ENCODE data around the gene IGFL3.
A peak's percentile ranks its signal among the peaks of the same experiment; 100 is the strongest.
"Not testable (repeated sequence)": the region's sequence is repeated elsewhere in the genome, so short reads cannot be mapped to it uniquely, and the experiment has no call there.

The IGFL3 gene

DNA sequence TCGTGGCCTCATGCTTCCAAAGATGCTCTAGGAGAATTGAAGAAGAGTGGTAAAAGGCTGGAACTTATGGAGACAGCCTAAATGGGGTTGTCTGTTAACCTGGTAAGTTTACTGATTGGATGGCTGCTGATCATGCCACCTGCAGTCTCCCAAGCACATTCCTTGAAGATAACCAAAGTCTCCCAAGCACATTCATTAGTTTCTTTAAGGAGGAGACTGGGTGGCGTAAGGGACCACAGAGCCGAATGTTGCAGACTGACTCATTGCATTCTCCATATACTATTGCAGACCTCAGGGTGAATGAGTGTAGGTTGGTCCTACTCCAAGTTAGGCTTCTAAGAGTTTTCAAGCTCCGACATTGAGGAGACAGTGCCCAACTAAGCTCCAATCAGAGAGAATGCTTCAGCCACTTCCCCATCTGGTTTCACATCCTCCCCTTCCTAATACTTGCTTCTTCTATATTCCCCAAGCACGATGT, at the start of gene IGFL3:
TSS of gene IGFL3 (minus strand) at position 51 of the 478 bp plus-strand sequence. CDS start at position 12, 39 bp downstream.
- DNase-seq = no peak

DNA sequence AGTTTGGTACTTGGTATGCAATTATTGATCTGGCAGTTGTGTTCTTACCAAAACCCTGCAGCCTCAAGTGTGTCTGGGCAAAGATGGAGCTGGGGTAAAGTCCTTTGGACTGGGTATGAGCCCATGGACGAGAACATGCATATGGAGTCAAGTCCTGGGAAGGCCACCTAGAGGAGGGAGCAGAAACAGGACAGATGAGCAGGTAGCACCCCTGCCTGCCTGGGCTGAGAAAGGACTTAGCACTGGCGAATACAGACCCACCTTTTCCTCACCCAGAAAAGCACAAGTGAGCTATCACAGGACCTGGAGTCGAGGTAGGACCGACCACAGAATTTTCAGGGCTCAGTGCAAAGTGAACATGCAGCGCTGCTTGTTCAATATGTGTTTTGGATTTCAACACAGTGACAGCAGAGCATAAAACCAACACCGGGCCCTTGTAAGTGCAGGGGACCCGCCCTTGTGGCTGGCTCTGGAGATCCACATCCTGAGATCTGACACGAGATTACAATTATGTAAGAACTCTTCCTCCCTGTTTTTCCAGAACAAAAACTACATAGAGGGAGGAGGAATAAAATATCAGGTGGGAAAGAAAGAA, 49.5 kb upstream of the IGFL3 start:
- no peak for DNase-seq

DNA sequence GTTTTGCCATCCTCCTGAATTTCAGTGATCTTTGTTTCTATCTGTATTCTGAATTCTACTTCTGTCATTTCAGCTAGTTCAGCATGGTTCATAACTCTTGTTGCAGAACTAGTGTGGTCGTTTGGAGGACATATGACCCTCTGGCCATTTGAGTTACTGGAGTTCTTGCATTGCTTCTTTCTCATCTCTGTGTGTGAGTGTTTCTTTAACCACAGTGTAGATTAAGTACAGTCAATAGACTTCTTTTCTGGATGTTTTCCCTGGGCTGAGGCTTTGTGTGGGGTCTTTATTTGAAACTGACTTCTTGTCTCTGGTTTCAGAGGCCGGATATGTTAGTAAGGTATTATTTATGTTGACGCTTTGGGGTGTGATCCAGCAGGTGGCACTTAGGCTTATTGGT, 38.2 kb upstream of the IGFL3 start:
- DNase-seq = no peak

GRCh38 chr19:46161642-46162257, 37.3 kb upstream of the IGFL3 start:
- not testable (repeated sequence) for DNase-seq

DNA sequence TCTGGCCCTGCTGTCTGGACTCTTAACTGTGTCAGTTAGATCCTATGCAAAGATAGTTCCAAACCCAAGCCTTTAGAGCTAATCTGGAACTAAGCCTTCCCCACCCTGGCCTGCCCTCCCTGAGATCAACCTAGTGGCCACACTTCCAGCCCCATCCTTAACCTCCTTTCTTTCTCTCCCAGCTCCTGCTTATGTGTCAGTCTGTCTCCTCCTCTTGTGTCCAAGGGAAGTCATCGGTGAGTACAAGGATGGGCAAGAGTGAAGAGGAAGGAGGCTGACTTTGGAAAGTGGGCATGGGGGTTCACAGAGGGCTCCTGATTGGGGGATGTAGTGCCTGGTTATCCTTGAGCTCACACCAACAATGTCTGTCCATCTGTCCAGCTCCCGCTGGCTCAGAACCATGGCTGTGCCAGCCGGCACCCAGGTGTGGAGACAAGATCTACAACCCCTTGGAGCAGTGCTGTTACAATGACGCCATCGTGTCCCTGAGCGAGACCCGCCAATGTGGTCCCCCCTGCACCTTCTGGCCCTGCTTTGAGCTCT, 35.8 kb upstream of the IGFL3 start:
- no peak for DNase-seq

GRCh38 chr19:46159418-46160232, 35.1 kb upstream of the IGFL3 start:
- no peak for DNase-seq

DNA sequence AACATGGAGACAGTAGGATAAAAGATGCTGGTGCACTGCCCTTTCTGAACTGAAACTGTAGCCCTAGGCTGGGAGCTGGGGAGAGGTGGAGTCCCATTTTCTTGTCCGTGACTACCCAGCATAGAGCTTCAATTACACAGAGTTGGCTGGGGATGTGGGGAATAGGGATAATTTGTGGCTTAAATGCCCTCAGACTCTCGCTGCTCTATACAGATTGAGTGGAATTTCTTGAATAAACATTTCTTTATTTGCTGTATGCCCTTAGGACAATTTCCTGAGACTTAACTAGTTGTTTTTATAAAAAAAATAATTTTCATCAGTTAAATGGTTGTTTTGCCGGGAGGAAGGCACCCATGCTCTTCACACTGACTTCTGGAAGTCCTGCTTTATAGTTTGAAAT, 30.7 kb upstream of the IGFL3 start:
- no peak for DNase-seq

DNA sequence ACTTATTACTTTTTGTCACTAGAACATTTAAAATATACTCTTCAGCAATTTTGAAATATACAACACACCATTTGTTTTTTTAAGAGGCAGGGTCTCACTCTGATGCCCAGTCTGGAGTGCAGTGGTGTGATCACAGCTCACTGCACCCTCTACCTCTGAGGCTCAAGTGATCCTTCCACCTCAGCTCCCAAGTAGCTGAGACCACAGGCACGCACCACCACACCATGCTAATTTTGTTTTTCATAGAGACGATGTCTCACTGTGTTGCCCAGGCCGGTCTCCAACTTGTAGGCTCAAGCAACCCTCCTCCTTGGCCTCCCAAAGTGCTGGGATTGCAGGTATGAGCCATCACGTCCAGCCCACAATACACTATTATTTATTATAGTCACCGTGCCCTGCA, 26.1 kb upstream of the IGFL3 start:
- DNase-seq = no peak

DNA sequence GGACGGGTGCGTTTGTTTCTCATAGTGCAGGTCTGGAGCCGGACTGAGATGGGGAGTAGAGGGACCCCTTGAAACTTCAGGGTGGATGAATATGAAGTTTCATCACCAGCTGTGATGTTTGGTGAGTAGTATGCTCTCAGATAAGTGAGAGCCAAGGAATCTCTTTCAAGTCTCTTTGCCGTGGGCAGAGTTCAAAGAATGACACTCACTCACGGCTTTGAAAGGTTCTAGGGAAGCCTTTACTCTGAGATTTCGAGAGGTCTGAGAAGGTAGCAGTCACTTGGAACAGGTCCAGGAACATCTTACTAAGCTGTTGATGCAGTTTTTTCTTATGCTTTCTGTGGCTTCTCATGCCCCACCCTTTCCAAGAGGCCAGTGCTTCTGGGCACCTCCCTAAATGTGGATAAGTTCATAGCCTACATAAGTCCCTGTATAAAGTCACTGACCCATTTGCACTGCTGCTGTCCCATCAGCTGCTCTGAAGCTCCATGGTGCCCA, 23.4 kb upstream of the IGFL3 start, which contains the start of gene IGFL2:
TSS of gene IGFL2 (plus strand) at position 448 of the 498 bp plus-strand sequence. CDS start at position 489, 41 bp downstream.
- no peak for DNase-seq

DNA sequence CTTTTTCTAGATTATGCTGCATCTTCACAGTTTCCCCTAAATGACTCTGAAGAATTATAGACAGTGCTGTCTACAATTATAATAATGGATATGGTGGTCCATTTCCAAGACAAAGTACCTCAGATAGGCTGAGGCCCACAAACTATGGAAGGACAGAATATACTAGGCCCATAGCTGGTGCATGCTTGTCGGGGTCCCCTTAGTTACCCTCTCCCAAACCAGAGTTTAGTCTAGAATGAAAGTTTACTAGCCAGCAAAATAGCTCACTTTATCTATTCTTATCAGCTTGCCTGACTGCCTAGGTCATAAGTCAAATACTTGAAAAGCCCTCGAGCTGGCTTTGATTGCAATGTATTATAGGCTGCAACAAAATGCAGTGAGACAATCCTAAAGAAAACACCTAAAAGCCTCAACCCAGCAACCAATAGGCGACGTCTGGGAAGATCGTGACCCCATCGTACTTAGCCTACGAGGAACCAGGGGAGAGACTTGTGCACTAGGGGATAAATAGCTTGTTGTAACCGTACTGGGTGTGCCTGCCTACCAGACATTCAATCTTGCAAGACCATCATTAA, 22.8 kb upstream of the IGFL3 start:
- no peak for DNase-seq

- no peak for DNase-seq
Observed at GRCh38 chr19:46144756-46145155, 20.3 kb upstream of the IGFL3 start.

DNA sequence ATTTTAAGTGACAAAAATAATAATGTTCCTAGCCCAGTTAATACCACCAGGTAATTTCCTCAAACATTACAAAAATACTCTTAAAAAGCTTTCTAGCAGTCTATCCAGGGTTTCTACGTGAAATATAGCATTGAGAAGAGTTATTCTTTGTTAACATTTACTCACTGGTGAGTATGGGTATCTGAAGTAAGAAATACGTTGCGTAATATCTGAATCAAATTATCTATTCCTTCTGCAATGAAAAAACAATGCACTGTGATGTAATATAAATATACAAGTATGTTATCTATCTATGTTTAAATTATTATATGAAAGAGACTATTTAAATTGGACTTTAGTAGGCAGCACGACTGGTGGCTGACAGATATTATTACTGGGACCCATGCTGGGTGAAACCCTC, 17.8 kb upstream of the IGFL3 start:
- no peak for DNase-seq

GRCh38 chr19:46141421-46141820, 16.9 kb upstream of the IGFL3 start:
- DNase-seq = no peak

DNA sequence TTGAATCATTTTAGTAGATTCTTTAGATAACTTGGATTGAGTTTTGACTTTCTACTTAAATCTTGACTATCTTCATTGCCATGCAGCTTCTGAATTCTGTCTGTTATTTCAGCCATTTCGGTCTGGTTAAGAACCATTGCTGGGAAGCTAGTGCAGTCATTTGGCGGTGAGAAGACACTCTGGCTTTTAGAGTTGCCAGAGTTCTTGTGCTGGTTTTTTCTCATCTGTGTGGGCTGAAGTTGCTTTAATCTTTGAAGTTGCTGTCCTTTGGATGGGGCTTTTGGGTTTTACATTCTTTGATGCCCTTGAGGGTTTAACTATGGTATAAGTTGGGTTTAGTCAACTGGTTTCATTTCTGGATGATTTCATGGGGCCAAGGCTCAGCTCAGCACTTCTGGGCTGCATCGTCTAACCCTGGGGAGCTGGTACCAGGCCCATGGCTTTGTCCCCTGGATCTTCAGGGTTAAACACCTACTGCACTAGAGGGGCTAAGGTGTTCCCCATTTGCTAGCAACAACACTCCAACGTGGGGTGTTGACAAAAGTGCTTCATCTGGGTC, 13.5 kb upstream of the IGFL3 start:
- no peak for DNase-seq

GRCh38 chr19:46134527-46134926, 10.0 kb upstream of the IGFL3 start:
- DNase-seq = no peak

- no peak for DNase-seq
Observed at GRCh38 chr19:46133777-46134241, 9.3 kb upstream of the IGFL3 start.

- DNase-seq = peak in 11 of 56 donors; percentile 3 to 37 (median 10)
Observed at GRCh38 chr19:46133101-46133627, 8.7 kb upstream of the IGFL3 start.

DNA sequence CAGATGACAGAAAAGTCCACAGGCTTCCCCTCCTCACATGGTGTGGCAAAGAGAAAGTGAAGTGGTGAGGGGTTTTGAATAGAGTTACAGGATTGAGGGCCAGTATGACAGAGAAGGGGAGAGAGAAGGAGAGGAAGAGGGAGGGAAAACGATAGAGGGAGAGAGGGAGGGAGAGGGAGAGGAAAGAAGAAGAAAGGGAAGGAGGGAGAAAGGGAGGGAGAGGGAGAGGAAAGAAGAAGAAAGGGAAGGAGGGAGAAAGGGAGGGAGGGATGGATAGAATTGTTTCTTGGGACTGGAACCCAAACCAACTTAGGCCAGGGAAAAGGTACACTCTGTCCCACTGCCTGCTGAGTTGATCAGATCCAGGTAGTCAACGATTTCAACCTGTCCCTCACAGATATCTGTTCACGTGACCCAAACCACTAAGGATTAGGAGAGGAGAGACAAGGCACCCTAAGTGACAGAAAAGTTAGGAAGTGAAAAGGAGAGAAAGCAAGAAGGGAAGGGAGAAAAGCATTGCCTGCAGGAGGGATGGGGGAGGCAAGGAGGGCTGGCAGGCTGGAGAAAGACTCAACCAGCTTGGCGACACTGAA, 8.1 kb upstream of the IGFL3 start:
- DNase-seq = no peak

GRCh38 chr19:46131485-46132143, 7.1 kb upstream of the IGFL3 start:
- DNase-seq = no peak

DNA sequence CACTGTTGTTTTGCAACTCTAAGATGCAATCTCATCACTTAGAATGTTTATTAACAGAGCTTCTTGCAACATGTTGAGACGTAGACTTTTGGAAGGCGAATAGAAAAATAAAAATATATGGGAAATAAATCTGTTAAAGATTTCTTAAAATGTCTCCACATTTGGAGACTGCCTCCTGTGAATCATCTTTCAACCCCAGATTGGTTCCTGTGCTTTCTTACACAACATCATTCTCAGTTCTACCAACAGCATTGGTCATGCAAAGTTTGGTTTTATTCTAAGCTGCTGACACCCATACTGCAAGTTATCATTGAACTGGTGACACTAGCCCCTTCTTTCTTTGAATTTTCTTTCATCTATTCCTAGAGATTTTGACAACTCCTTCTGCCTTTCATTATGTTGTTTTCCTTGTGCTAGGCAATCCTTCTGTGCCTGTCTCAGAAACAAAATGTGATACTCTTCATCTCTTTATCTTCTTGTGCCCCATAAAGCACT, 1.6 kb upstream of the IGFL3 start:
- no peak for DNase-seq

All from nucleus accumbens (tissue), 56 donors.